Inflammatory macrophage treated with lipopolysaccharide for 4 hours (primary cell): ENCODE data around the gene REPS2.
"Not testable (repeated sequence)": the region's sequence is repeated elsewhere in the genome, so short reads cannot be mapped to it uniquely, and the experiment has no call there.

ENCODE experiments used
- DNase-seq: peaks from one replicate; pipeline ENCODE4 v3.0.0-alpha.2; 2020

The REPS2 gene

DNA sequence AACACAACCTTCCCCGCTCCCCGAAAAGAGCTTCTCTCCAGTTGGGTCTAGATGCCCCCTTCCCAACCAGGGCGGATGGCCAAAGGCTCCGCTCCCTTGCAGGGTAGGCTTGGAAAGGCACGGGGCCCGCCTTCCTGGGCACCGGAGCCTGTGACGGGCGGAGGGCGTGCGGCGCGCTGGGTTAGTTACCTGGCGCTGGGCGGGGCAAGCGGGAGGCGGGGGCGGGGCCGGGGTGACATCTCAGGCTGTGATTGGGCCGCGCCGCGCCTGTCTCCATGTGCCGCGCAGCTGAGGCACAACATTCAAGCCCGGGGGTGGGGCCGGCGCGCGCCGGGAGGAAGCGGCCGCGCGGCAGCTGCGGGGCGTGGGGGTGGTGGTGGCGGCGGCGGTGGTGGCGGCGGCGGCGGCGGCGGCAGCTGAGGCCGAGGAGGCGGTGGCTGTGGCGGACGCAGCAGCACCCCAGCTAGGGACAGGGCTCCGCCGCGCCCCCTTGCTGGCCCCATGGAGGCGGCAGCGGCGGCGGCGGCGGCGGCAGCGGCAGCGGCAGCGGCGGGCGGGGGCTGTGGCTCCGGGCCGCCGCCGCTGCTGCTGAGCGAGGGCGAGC lies at the start of gene REPS2:
Gene REPS2, plus strand, starts transcription at position 298 of the 604 bp plus-strand sequence. Its CDS starts 204 bp downstream, at position 502.
- peak; percentile 70 for DNase-seq

- no peak for DNase-seq
Observed at GRCh38 chrX:16897445-16897844, 49.0 kb upstream of the REPS2 start.

DNA sequence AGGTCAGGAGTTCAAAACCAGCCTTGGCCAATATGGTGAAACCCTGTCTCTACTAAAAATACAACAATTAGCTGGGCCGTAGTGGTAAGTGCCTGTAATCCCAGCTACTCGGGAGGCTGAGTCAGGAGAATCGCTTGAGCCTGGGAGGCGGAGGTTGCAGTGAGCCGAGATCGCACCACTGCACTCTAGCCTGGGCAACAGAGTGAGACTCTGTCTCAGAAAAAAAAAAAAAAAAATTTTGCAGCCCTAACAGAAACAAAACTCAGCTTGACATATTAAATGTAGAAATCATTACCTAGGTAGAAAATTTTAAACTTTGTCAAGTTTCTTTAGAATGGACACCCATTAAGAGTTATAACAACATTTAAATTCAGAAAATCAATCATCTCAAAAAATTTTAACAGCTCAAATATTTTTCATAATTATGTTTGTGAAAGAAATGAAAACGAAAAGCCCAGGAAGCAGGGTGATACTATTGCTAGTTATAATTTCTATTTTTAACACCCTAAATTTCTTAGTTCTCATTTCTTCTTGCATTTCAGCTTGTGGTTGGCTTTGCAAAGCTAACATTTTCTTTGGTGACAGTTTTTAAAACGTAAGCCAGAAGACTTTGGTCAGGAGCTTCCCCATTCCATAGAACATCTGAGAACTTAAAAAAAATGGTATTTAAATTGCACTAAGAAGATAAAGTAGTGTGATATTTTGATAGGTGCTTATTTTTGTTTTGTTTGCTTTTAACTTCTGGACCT lies 43.0 kb upstream of the REPS2 start:
- DNase-seq = peak; percentile 20

GRCh38 chrX:16910376-16910775 lies 36.1 kb upstream of the REPS2 start:
- peak; percentile 50 for DNase-seq

GRCh38 chrX:16914058-16914457 lies 32.4 kb upstream of the REPS2 start:
- peak; percentile 79 for DNase-seq

DNA sequence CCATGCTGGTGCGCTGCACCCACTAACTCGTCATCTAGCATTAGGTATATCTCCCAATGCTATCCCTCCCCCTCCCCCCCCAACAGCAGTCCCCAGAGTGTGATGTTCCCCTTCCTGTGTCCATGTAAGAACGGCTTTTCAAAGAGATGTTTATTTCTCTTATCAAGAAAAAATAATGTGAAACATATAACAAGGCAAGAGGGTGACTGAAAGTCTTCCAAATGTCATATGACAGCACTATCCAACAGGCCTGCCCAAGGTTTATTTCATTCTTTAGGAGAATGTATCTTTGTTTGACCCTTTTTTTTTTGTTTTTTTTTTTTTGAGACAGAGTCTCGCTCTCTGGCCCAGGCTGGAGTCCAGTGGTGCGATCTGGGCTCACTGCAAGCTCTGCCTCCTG lies 29.9 kb upstream of the REPS2 start:
- DNase-seq = no peak

DNA sequence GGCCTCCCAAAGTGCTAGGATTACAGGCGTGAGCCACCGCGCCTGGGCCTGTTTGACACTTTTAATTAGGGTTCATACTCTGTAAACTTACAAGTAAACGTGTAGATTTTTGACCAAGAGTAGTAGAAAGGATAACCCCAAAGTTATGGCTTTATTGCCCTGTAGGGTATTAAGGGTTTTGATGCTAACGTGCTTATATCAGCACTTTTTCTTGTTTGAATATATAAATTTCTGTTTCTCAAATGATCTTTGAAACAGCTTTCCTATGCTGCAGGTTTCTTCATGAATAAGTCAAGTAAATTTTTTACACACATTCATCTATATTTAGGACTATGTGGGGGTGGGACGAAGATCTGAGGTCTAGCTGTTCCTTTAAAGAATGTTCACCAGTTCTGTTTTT lies 29.3 kb upstream of the REPS2 start:
- DNase-seq = no peak

DNA sequence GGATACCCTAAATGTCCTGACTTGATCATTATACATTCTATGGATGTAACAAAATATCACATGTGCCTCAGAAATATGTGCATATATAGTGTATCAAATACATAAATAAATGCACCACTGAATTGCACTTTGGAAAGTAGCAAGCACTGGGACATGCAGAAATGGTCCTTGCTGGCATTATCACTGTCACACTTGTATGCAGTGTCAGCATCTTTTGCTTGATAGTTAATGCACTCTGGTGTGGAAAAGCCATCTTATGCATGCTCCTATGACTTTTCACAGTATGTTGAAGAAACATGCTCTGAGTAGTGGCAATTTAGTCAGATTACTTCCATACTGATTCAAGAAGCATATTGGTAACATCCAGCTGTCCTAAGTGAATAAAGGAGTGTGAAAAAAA lies 27.5 kb upstream of the REPS2 start:
- DNase-seq = no peak

GRCh38 chrX:16920075-16920474 lies 26.4 kb upstream of the REPS2 start:
- no peak for DNase-seq

DNA sequence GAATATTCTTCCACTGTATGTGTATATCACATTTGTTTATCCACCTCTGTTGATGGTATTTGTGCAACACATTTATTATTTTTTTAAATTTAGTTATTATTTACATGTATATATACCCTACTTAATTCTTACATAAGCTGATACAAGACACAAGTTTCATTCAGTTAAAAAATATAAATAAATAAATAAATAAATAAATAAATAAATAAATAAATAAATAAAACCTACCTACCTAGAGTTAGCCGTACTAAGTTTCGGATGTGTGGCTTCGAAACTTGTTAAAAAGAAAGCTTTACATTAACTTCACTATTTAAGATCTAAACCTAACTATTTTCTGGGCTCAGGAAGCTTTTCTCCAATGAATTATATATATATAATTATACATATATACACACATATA lies 23.3 kb upstream of the REPS2 start:
- no peak for DNase-seq

DNA sequence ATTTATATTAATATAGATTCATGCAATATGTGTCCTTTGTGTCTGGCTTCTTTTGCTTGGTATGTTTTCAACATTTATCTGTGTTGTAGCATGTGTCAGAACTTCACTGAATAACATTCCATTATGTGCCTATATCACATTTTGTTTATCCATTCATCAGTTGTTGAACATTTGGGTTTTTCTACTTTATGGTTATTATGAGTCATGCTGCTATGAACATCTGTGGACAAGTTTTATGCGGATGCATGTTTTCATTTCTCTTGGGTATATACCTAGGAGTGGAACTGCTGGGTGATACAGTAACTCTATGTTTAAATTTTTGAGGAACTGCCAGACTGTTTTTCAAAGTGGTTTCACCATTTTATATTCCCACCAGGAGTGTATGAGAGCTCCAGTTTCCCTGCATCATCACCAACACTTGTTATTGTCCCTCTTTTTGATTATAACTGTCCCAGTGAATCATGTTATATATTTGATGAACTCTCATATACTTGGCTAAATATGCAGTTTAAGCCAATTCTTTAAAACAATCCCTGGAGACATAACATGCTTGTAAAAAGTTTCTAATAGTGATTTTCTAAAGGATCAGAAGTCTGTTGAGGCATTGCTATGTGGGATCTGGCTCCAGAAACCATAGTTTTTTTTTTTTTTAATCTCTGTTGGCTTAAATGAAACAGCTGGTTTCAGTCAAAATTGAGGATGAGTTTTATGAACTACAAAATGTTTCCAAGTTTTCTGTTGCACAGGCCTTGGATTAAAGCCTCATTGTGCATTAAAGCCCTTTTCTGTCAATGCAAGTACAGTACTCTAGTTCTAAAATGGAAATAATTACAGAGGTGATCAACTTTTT lies 21.6 kb upstream of the REPS2 start:
- no peak for DNase-seq

GRCh38 chrX:16930392-16930791 lies 16.1 kb upstream of the REPS2 start:
- DNase-seq = no peak

- peak; percentile 13 for DNase-seq
Observed at GRCh38 chrX:16931371-16931770, 15.1 kb upstream of the REPS2 start.

- no peak for DNase-seq
Observed at GRCh38 chrX:16931855-16932575, 14.4 kb upstream of the REPS2 start.

GRCh38 chrX:16934185-16934584 lies 12.3 kb upstream of the REPS2 start:
- DNase-seq = no peak

DNA sequence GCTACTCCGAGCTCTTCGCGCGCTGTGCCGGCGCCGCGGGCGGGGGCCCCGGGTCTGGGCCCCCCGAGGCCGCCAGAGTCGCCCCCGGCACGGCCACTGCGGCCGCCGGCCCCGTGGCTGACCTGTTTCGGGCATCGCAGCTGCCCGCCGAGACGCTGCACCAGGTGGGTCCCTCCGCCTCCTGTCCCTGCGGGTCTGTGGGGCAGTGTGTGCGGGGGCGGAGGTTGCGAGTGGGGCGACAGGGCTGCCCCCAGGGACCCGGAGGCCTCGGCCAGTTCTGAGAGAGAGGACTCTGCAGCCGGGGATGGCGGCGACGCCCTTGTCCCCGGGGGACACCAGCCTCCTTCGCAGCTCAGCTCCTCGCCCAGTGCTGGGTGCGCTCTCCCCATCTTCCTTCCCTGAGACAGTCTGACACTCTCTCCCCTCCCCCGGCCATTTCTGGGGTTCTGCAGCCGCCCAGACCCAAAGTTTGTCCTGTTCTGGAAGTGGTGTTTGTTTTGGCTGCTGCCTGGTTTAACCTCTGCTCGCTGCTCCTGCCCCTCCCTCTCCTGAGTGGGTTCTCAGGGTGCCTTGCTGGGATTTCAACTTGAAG lies 609 bp downstream of the REPS2 start:
- no peak for DNase-seq

- no peak for DNase-seq
Observed at GRCh38 chrX:16950423-16950822, 4.0 kb downstream of the REPS2 start.

- DNase-seq = no peak
Observed at GRCh38 chrX:16953606-16954211, 7.3 kb downstream of the REPS2 start.

DNA sequence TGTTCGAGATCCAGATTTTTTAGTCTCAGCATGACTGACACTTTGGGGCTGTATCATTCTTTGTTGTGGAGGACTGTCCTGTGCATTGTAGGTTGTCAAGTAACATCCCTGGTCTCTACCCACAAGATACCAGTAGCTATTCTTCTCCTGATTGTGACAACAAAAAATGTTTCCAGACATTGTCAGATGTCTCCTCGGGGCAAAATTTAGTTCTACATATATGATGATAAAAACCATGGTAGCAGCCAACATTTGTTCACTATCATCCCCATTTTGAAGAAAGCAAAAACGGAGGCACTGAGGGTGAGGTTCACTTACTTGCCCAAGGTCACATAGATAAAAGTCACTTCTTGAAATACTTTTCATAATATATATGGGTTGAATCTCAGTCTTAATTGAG lies 11.3 kb downstream of the REPS2 start:
- no peak for DNase-seq

DNA sequence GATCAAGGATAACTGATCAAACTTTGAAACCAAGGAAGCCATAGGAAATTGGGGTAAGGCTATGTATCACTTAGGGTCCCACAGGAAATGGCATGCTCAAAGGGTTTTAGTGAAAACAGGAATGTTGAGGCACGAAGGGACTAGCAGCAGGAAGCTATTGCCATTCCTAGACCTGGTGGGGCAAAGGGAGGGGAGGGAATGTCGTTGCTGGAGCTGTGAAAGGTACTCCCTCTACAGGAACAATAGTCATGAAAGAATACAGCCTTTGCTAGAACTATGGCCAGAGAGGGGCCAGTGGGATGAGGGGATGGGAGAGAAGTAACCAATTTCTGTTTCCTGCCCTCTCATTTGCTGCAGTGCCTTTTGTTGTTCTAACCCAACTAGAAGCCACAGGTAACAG lies 11.9 kb downstream of the REPS2 start:
- DNase-seq = no peak

DNA sequence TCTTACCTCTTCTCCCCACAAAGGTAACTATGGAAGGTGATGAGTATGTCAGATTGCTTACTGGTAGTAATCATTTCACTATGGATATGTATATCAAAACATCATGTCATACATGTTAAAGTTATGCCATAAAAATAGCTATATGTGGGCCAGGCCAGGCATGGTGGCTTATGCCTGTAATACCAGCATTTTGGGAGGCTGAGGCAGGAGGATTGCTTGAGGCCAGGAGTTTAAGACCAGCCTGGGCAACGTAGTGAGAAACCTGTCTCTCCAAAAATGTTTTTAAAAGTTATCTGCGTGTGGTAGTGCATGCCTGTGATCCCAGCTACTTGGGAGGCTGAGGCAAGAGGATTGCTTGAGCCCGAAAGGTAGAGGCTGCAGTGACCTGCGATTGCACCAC lies 16.2 kb downstream of the REPS2 start:
- not testable (repeated sequence) for DNase-seq

DNA sequence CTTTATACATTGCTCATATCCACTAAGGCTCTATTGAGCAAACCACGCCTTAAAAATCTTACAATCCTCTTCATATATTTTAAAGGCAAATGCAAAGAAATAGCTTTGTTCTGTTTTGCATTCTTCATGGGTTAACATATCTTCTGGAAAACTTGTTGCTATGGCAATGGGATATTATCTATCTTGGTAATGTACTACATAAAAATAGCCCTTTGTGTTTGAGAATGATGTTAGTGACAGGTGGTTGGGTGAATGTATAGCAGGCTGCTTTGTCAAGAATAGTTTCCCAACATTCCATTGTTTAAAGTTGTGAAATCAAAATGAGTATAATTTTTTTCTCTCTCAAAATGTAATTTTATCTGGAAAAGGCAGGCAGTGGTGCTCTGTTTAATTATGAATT lies 16.8 kb downstream of the REPS2 start:
- no peak for DNase-seq
